ENCODE measurements around the gene ASIC1. TPM values are rescaled to one million over a fixed set of nuclear protein-coding genes. Genes with fewer than 3 reads are reported as not detected.
A peak's percentile ranks its signal among the peaks of the same experiment; 100 is the strongest.
"Not testable (repeated sequence)": the region's sequence is repeated elsewhere in the genome, so short reads cannot be mapped to it uniquely, and the experiment has no call there.

Gene ASIC1
- total and polyA plus RNA-seq, 2 donors, result 1.3 to 3.6 TPM

- 97% methylated on average over 4 of the region's 4 CpGs for WGBS
- Histone ChIP-seq H3K4me3 (ENCODE audit: low read length in 2 of 2) (no peak overlapping the region), H3K27ac (ENCODE audit: low read depth in 1 of 2, low read length in 1 of 2) (no peak overlapping the region), H3K4me1 (ENCODE audit: control insufficient read depth in 2 of 2, insufficient read depth in 2 of 2, low read length in 2 of 2) (peaks cover 3 to 15% of the 10 kb centered on the region in 2 donors), H3K9me3 (ENCODE audit: control insufficient read depth in 2 of 2, insufficient read depth in 1 of 2, low read length in 1 of 2) (no peaks in the 10 kb centered on the region), H3K27me3 (ENCODE audit: control insufficient read depth in 2 of 2, insufficient read depth in 1 of 2, low read length in 1 of 2) (no peaks in the 10 kb centered on the region), H3K36me3 (ENCODE audit: control insufficient read depth in 2 of 2, insufficient read depth in 2 of 2, low read length in 1 of 2) (peaks cover 0 to 14% of the 10 kb centered on the region in 2 donors)
- DNase-seq (ENCODE audit: low read depth in 6 of 9, low spot score in 9 of 9), result no peak
Measured at GRCh38 chr12:50021031-50021430, 36.4 kb upstream of the ASIC1 start.

- no peaks in the 10 kb centered on the region for H3K27me3 ChIP-seq (ENCODE audit: control insufficient read depth in 2 of 2, insufficient read depth in 1 of 2, low read length in 1 of 2)
- DNase-seq (ENCODE audit: low read depth in 6 of 9, low spot score in 9 of 9), result no peak
- H3K4me3 ChIP-seq (ENCODE audit: low read length in 2 of 2), result no peak overlapping the region
- no peaks in the 10 kb centered on the region for H3K9me3 ChIP-seq (ENCODE audit: control insufficient read depth in 2 of 2, insufficient read depth in 1 of 2, low read length in 1 of 2)
- no peak overlapping the region for H3K27ac ChIP-seq (ENCODE audit: low read depth in 1 of 2, low read length in 1 of 2)
- H3K4me1 ChIP-seq (ENCODE audit: control insufficient read depth in 2 of 2, insufficient read depth in 2 of 2, low read length in 2 of 2), result peaks cover 3 to 16% of the 10 kb centered on the region in 2 donors
- H3K36me3 ChIP-seq (ENCODE audit: control insufficient read depth in 2 of 2, insufficient read depth in 2 of 2, low read length in 1 of 2), result no peaks in the 10 kb centered on the region
- WGBS, result 100% methylated on average over 1 of the region's 1 CpG
Measured at GRCh38 chr12:50022903-50023302, 34.5 kb upstream of the ASIC1 start.

- no peaks in the 10 kb centered on the region for H3K36me3 ChIP-seq (ENCODE audit: control insufficient read depth in 2 of 2, insufficient read depth in 2 of 2, low read length in 1 of 2)
- DNase-seq (ENCODE audit: low read depth in 6 of 9, low spot score in 9 of 9), result no peak
- peaks cover 3 to 16% of the 10 kb centered on the region in 2 donors for H3K4me1 ChIP-seq (ENCODE audit: control insufficient read depth in 2 of 2, insufficient read depth in 2 of 2, low read length in 2 of 2)
- WGBS, result 91% methylated on average over 8 of the region's 8 CpGs
- H3K9me3 ChIP-seq (ENCODE audit: control insufficient read depth in 2 of 2, insufficient read depth in 1 of 2, low read length in 1 of 2), result no peaks in the 10 kb centered on the region
- no peaks in the 10 kb centered on the region for H3K27me3 ChIP-seq (ENCODE audit: control insufficient read depth in 2 of 2, insufficient read depth in 1 of 2, low read length in 1 of 2)
- H3K4me3 ChIP-seq (ENCODE audit: low read length in 2 of 2), result peak overlapping the region in 1 of 2 donors; percentile 79
- peak overlapping the region in 1 of 2 donors; percentile 83 for H3K27ac ChIP-seq (ENCODE audit: low read depth in 1 of 2, low read length in 1 of 2)
Measured at GRCh38 chr12:50024227-50024626, 33.2 kb upstream of the ASIC1 start.

- Histone ChIP-seq H3K27ac (ENCODE audit: low read depth in 1 of 2, low read length in 1 of 2) (peak overlapping the region; percentile 71 to 83), H3K4me1 (ENCODE audit: control insufficient read depth in 2 of 2, insufficient read depth in 2 of 2, low read length in 2 of 2) (peaks cover 3 to 16% of the 10 kb centered on the region in 2 donors), H3K27me3 (ENCODE audit: control insufficient read depth in 2 of 2, insufficient read depth in 1 of 2, low read length in 1 of 2) (no peaks in the 10 kb centered on the region), H3K36me3 (ENCODE audit: control insufficient read depth in 2 of 2, insufficient read depth in 2 of 2, low read length in 1 of 2) (no peaks in the 10 kb centered on the region), H3K4me3 (ENCODE audit: low read length in 2 of 2) (peak overlapping the region; percentile 72 to 79), H3K9me3 (ENCODE audit: control insufficient read depth in 2 of 2, insufficient read depth in 1 of 2, low read length in 1 of 2) (no peaks in the 10 kb centered on the region)
- DNase-seq (ENCODE audit: low read depth in 6 of 9, low spot score in 9 of 9), result peak in 5 of 9 donors; percentile 20 to 46 (median 23)
- 4% methylated on average over 16 of the region's 16 CpGs for WGBS
Measured at GRCh38 chr12:50024805-50025186, 32.6 kb upstream of the ASIC1 start.

GRCh38 chr12:50025187-50026059, 32.0 kb upstream of the ASIC1 start, which contains the start of gene RACGAP1:
RACGAP1 (minus strand) TSS chr12:50025494; CDS start chr12:50016715, 8,779 bp downstream.
- Histone ChIP-seq H3K36me3 (ENCODE audit: control insufficient read depth in 2 of 2, insufficient read depth in 2 of 2, low read length in 1 of 2) (no peaks in the 10 kb centered on the region), H3K27me3 (ENCODE audit: control insufficient read depth in 2 of 2, insufficient read depth in 1 of 2, low read length in 1 of 2) (no peaks in the 10 kb centered on the region), H3K4me1 (ENCODE audit: control insufficient read depth in 2 of 2, insufficient read depth in 2 of 2, low read length in 2 of 2) (peaks cover 3 to 16% of the 10 kb centered on the region in 2 donors), H3K4me3 (ENCODE audit: low read length in 2 of 2) (peak within 1 kb of the TSS; percentile 72 to 79), H3K9me3 (ENCODE audit: control insufficient read depth in 2 of 2, insufficient read depth in 1 of 2, low read length in 1 of 2) (no peaks in the 10 kb centered on the region), H3K27ac (ENCODE audit: low read depth in 1 of 2, low read length in 1 of 2) (peak within 1 kb of the TSS; percentile 71 to 83)
- DNase-seq (ENCODE audit: low read depth in 6 of 9, low spot score in 9 of 9), result peak; percentile 97 to 100 (median 99)
- WGBS, result 6% methylated on average over 47 of the region's 47 CpGs

- no peaks in the 10 kb centered on the region for H3K36me3 ChIP-seq (ENCODE audit: control insufficient read depth in 2 of 2, insufficient read depth in 2 of 2, low read length in 1 of 2)
- no peak for DNase-seq (ENCODE audit: low read depth in 6 of 9, low spot score in 9 of 9)
- no peak overlapping the region for H3K27ac ChIP-seq (ENCODE audit: low read depth in 1 of 2, low read length in 1 of 2)
- no peak overlapping the region for H3K4me3 ChIP-seq (ENCODE audit: low read length in 2 of 2)
- H3K27me3 ChIP-seq (ENCODE audit: control insufficient read depth in 2 of 2, insufficient read depth in 1 of 2, low read length in 1 of 2), result peaks cover 0 to 3% of the 10 kb centered on the region in 2 donors
- H3K4me1 ChIP-seq (ENCODE audit: control insufficient read depth in 2 of 2, insufficient read depth in 2 of 2, low read length in 2 of 2), result peaks cover 3 to 16% of the 10 kb centered on the region in 2 donors
- no peaks in the 10 kb centered on the region for H3K9me3 ChIP-seq (ENCODE audit: control insufficient read depth in 2 of 2, insufficient read depth in 1 of 2, low read length in 1 of 2)
- 98% methylated on average over 3 of the region's 3 CpGs for WGBS
Measured at GRCh38 chr12:50026691-50027090, 30.7 kb upstream of the ASIC1 start.

GRCh38 chr12:50030449-50030848, 26.9 kb upstream of the ASIC1 start:
- H3K36me3 ChIP-seq (ENCODE audit: control insufficient read depth in 2 of 2, insufficient read depth in 2 of 2, low read length in 1 of 2); H3K9me3 ChIP-seq (ENCODE audit: control insufficient read depth in 2 of 2, insufficient read depth in 1 of 2, low read length in 1 of 2); H3K27ac ChIP-seq (ENCODE audit: low read depth in 1 of 2, low read length in 1 of 2); H3K4me3 ChIP-seq (ENCODE audit: low read length in 2 of 2); DNase-seq (ENCODE audit: low read depth in 6 of 9, low spot score in 9 of 9): not testable (repeated sequence)
- WGBS, result 95% methylated on average over 9 of the region's 9 CpGs
- Histone ChIP-seq H3K4me1 (ENCODE audit: control insufficient read depth in 2 of 2, insufficient read depth in 2 of 2, low read length in 2 of 2) (peaks cover 0 to 17% of the 10 kb centered on the region in 2 donors), H3K27me3 (ENCODE audit: control insufficient read depth in 2 of 2, insufficient read depth in 1 of 2, low read length in 1 of 2) (peaks cover 0 to 23% of the 10 kb centered on the region in 2 donors)

GRCh38 chr12:50032515-50032853, 24.9 kb upstream of the ASIC1 start:
- Histone ChIP-seq H3K4me3 (ENCODE audit: low read length in 2 of 2) (peak overlapping the region; percentile 13 to 18), H3K27me3 (ENCODE audit: control insufficient read depth in 2 of 2, insufficient read depth in 1 of 2, low read length in 1 of 2) (peaks cover 0 to 23% of the 10 kb centered on the region in 2 donors), H3K4me1 (ENCODE audit: control insufficient read depth in 2 of 2, insufficient read depth in 2 of 2, low read length in 2 of 2) (peaks cover 0 to 11% of the 10 kb centered on the region in 2 donors), H3K27ac (ENCODE audit: low read depth in 1 of 2, low read length in 1 of 2) (no peak overlapping the region), H3K36me3 (ENCODE audit: control insufficient read depth in 2 of 2, insufficient read depth in 2 of 2, low read length in 1 of 2) (no peaks in the 10 kb centered on the region), H3K9me3 (ENCODE audit: control insufficient read depth in 2 of 2, insufficient read depth in 1 of 2, low read length in 1 of 2) (no peaks in the 10 kb centered on the region)
- 42% methylated on average over 21 of the region's 21 CpGs for WGBS
- DNase-seq (ENCODE audit: low read depth in 6 of 9, low spot score in 9 of 9), result no peak

GRCh38 chr12:50032854-50033581, 24.4 kb upstream of the ASIC1 start:
- DNase-seq (ENCODE audit: low read depth in 6 of 9, low spot score in 9 of 9), result peak in 1 of 9 donors; percentile 13
- WGBS, result 17% methylated on average over 37 of the region's 37 CpGs
- Histone ChIP-seq H3K9me3 (ENCODE audit: control insufficient read depth in 2 of 2, insufficient read depth in 1 of 2, low read length in 1 of 2) (no peaks in the 10 kb centered on the region), H3K4me3 (ENCODE audit: low read length in 2 of 2) (peak overlapping the region; percentile 13 to 18), H3K27ac (ENCODE audit: low read depth in 1 of 2, low read length in 1 of 2) (no peak overlapping the region), H3K36me3 (ENCODE audit: control insufficient read depth in 2 of 2, insufficient read depth in 2 of 2, low read length in 1 of 2) (no peaks in the 10 kb centered on the region), H3K4me1 (ENCODE audit: control insufficient read depth in 2 of 2, insufficient read depth in 2 of 2, low read length in 2 of 2) (peaks cover 0 to 11% of the 10 kb centered on the region in 2 donors), H3K27me3 (ENCODE audit: control insufficient read depth in 2 of 2, insufficient read depth in 1 of 2, low read length in 1 of 2) (peaks cover 0 to 24% of the 10 kb centered on the region in 2 donors)
